Left renal cortex interstitium (tissue), 4 donors: ENCODE results near the gene ANGPTL3. TPM values are rescaled to one million over a fixed set of nuclear protein-coding genes. Genes with fewer than 3 reads are reported as not detected.
"Not testable (repeated sequence)": the region's sequence is repeated elsewhere in the genome, so short reads cannot be mapped to it uniquely, and the experiment has no call there.

Experiments used
- DNase-seq, 4 donors: peaks; one replicate each; pipeline ENCODE4 v3.0.0-alpha.2; 2013; ENCODE audit warnings: low read depth in 4 of 4, low spot score in 2 of 4, missing footprints in 1 of 4
- polyA plus RNA-seq, 4 donors: library from polyadenylated mRNA; unstranded; fragments of 120-200 nt; gene quantifications; one replicate each; pipeline ENCODE4 v1.2.1, GENCODE V29; 2013; ENCODE audit not compliant: insufficient read length in 4 of 4

Gene ANGPTL3, protein sequence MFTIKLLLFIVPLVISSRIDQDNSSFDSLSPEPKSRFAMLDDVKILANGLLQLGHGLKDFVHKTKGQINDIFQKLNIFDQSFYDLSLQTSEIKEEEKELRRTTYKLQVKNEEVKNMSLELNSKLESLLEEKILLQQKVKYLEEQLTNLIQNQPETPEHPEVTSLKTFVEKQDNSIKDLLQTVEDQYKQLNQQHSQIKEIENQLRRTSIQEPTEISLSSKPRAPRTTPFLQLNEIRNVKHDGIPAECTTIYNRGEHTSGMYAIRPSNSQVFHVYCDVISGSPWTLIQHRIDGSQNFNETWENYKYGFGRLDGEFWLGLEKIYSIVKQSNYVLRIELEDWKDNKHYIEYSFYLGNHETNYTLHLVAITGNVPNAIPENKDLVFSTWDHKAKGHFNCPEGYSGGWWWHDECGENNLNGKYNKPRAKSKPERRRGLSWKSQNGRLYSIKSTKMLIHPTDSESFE
- polyA plus RNA-seq = 10 to 100 TPM in 1 of 4 donors, 1 to 10 TPM in 3; 5.1 to 16.0 (median 7.6) TPM

DNA sequence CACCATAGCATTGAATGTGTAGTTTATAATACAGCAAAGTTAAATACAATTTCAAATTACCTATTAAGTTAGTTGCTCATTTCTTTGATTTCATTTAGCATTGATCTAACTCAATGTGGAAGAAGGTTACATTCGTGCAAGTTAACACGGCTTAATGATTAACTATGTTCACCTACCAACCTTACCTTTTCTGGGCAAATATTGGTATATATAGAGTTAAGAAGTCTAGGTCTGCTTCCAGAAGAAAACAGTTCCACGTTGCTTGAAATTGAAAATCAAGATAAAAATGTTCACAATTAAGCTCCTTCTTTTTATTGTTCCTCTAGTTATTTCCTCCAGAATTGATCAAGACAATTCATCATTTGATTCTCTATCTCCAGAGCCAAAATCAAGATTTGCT is at the start of gene ANGPTL3:
Gene ANGPTL3, plus strand, starts transcription at position 240 of the 400 bp plus-strand sequence. Its CDS starts 47 bp downstream, at position 287.
- DNase-seq = no peak

DNA sequence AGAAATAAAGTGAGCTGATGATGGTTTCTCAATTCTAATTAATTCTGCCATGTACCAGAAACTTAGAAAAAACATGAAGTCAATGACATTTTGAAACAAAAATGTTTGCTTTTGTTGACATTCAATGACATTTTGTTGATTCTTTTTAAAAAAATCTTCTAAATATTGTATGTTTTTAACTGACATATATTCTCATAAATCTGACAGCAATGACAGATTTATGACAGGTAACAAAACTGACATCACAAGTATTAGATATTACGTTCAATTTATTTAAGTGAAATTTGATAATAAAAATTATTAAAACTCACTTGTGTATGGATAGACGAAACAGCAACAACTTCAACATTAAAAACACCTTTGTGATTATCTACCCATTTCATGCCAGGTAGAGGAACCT is 36.0 kb upstream of the ANGPTL3 start:
- no peak for DNase-seq

DNA sequence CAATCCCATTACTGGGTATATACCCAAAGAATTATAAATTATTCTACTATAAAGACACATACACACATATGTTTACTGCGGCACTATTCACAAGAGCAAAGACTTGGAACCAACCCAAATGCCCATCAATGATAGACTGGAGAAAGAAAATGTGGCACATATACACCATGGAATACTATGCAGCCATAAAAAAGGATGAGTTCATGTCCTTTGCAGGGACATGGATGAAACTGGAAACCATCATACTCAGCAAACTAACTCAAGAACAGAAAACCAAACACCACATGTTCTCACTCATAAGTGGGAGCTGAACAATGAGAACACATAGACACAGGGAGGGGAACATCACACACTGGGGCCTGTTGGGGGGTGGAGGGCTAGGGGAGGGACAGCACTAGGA is 30.1 kb upstream of the ANGPTL3 start:
- not testable (repeated sequence) for DNase-seq

DNA sequence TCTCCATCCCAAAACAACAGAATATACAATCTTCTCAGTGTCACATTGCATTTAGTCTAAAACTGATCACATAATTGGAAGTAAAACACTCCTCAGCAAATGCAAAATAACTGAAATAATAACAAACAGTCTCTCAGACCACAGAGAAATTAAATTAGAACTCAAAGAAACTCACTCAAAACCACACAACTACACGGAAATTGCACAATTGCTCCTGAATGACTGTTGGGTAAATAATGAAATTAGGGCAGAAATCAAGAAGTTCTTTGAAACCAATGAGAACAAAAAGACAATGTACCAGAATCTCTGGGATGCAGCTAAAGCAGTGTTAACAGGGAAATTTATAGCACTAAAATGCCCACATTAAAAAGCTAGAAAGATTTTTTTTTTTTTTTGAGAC is 29.4 kb upstream of the ANGPTL3 start:
- DNase-seq = not testable (repeated sequence)

DNA sequence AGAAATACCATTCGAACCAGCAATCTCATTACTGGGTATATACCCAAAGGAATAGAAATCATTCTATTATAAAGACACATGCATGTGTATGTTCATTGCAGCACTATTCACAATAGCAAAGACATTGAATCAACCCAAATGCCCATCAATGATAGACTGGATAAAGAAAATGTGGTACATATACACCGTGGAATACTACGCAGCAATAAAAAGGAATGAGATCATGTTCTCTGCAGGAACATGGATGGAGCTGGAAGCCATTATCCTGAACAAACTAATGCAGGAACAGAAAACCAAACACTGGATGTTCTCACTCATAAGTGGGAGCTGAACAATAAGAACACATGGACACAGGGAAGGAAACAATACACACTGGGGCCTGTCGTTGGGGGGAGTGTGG is 25.8 kb upstream of the ANGPTL3 start:
- not testable (repeated sequence) for DNase-seq

DNA sequence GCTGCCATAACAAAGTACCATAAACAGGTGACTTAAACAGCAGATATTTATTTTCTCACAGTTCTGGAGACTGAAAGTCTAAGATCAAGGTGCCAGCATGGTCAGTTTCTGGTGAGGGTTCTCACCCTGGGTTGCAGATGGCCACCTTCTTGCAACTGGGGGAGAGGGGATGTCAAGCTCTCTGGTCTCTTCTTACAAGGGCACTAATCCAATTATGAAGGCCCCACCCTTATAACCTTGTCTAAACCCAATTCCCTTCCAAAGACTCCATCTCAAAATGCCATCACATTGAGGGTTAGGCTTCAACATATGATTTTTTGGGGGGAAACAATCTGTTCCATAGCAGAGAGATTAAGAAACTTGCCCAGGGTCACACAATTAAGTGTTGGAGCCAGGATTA is 24.8 kb upstream of the ANGPTL3 start:
- DNase-seq = no peak

DNA sequence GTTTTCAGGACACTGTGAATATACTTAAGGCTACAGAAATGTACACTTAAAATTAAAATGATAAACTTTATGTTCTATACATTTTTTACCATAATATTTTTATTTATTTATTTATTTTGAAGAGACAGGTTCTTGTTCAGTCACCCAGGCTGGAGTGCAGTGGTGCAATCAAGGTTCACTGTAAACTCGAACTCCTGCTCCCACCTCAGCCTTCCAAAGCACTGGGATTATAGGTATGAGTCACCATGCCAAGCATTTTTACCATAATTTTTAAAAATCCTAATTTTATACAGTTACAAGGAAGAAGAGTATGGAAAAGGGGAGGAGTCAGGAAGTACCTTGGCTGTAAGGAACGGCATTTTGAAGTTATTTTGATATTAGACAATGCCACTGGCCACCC is 23.6 kb upstream of the ANGPTL3 start:
- no peak for DNase-seq

DNA sequence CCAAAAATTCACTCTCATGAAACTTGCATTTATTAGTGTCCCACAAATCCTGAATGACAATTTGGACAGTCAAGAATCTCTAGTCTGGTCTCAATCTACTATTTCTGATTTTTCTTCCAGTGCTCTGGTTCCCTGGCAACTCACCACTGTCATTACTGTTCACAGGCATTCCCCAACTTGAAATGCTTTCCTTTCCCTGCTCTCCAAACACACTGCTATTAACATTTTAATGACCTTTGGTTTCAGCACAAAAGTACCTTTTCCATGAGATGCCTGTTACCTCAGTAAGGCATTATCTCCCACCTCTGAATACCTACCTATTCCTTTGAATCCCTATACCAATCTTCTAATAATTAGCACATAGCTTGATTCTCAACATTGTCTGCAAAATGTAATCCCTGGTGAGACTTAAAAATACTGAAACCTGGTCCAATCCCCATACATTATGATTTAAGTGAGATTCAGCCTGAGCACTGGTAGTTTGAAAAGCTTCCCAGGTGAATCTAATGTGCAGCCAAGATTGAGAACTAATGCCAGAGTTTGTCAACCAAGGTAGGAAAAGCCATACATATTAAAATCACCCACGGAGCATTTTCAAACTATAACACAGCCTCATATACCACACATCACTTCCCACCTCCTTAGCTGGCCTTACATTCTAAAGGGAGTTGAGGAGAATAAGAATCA is 11.7 kb upstream of the ANGPTL3 start:
- no peak for DNase-seq

DNA sequence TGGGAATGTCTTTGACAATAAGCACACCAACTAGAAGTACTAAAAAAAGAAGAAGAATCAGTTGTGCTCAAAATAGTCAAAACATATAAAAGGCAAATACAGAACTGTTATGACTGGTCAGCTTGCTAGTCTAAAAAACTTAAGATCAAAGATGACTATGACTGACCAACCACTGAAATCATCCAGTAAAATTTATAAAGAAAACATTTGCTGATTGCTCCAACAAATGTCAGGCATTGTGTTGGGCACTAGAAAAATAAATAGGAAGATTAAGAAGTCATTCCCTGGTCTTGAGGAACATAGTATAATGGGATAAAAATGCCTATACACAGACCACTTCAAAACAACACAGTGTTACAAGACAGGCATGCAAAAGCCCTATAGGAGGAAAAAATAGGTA is 9.3 kb upstream of the ANGPTL3 start:
- no peak for DNase-seq

DNA sequence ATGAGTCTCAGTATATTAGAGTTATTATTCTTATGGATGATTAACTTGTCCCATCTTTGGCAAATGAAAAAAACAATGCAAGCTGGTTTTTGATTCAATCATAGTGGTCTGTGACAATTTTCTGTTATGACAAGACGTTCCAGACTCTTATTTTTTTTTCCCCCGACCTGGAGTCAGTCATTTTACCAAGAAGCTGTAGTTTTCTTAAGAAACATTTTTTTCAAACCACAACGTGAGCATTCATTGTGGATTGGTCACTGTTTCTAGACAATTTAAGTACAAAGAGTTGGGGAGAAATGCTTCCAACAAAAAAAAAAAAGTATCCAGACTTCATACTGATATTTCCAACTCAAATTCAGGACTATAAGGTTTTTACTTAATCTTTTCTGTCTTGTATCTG is 8.0 kb upstream of the ANGPTL3 start:
- DNase-seq = no peak

DNA sequence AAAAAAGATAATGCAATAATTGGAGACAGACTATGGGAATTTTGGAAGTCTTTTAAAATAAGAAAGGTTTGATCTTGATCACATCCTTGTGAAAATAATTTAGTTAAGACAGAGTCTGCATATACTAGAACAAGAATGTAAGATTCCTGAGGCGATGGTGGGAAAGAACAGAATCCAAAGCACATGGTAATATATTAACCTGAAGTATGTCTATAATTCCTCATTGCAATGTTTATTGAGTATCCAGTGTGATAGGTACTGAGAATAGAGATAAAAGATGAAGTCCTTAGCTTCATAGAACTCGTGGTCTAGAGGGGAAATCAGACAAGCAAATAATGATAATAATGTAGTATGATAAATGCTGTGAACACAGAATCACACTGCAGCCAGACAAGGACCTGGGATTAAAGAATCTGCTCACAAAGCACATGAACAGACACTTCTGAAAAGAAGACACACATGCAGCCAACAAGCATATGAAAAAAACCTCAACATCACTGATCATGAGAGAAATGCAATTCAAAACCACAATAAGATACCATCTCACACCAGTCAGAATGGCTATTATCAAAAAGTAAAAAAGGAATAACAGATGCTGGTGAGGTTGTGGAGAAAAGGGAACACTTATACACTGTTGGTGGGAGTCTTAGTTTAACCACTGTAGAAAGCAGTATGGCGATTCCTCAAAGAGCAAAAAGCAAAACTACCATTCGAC is 6.9 kb upstream of the ANGPTL3 start:
- no peak for DNase-seq

DNA sequence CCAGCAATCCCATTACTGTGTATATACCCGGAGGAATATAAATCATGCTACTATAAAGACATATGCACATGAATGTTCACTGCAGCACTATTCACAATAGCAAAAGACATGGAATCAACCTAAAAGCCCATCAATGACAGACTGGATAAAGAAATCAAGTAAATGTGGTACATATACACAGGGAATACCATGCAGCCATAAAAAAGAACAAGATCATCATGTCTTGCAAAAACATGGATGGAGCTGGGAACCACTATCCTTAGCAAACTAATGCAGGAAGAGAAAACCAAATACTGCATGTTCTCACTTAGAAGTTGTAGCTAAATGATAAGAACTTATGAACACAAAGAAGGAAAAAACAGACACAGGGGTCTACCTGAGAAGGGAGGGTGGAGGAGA is 6.4 kb upstream of the ANGPTL3 start:
- no peak for DNase-seq

DNA sequence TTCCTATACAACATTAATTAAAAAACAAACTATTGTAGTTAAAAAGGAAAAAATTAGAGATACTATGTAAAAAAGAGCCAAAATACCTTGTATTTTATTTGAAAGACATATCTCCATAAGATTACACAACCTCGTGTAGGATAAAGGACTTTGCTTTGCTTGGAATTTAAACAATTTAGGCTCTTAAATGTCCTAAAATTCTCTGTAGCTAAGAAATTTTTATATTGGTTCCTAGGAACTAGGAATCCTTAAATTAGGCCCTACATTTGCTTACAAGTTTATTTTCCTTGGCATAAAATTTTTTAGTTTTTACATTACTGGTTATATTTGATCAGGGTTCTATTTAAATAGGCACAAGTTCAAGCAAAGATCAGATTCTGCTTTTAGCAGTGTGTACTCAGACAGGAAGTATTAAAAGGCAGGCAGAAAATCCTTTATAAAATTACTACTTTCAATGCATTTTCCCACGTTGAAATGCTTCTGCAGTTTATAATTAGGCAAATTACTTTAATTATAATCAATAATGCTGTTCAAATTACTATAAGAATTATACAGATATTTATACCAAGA is 3.4 kb upstream of the ANGPTL3 start:
- no peak for DNase-seq

DNA sequence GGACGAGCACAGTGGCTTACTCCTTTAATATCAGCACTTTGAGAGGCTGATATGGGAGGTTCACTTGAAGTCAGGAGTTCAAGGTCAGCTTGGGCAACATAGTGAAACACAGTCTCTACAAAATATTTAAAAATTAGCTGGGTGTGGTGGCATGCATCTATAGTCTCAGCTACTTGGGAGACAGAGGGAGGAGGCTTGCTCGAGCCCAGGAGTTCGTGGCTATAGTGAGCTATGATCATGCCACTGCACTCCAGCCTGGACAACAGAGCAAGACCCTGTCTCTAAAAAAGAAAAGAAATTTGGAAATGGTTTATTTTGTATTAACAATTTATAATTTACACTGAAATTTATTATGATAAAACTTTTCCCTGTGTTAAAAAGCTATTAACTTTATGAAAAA is 1.7 kb upstream of the ANGPTL3 start:
- no peak for DNase-seq

DNA sequence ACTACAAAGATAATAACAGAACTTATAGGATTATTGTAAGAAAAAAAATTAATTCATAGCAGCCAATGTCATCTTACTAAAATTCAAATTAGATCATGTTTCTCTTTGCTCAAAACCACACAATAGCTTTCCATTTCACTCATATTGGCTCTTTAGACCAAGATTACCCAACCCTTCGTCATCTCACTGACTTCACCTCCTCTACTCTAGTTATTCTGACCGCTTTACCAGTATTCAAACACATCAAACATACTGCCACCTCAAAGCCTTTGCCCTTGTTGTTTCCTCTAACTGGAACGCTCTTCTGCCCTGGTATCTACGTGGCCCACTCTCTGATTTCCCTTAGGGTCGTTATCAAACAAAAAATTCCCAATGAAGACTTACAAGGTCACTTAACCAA is 1.7 kb downstream of the ANGPTL3 start:
- no peak for DNase-seq

DNA sequence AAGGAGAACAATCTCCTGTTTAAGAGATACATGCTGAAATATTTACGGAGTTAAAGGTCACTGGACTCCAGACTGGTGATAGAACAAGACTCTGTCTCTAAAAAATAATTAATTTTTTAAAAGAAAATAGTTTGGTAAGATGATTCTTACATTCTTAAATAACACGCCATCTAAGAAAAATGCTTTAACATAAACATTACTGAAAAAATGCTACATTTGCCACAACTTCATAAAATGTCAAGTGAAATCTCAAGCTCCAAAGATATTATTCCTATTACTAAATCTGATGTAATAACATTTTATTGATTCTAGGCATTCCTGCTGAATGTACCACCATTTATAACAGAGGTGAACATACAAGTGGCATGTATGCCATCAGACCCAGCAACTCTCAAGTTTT is 4.1 kb downstream of the ANGPTL3 start:
- no peak for DNase-seq

DNA sequence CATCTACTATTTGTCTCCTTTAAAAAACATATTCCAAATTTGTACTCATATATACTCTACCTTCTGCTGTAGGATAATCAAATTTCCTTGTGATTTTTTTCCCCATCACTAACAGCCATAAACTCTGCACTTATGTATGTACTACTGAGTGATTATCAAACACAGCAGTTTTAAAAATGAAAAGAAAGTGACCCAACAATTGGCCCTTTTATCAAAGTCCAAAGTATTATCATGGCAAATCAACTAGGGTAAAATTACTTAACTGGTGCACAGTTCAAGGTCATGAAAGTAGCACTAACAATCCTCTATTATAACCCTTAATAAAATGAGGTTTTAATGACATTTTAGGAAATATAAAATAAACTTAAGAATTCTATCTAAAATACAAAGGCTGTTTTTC is 11.6 kb downstream of the ANGPTL3 start:
- no peak for DNase-seq

DNA sequence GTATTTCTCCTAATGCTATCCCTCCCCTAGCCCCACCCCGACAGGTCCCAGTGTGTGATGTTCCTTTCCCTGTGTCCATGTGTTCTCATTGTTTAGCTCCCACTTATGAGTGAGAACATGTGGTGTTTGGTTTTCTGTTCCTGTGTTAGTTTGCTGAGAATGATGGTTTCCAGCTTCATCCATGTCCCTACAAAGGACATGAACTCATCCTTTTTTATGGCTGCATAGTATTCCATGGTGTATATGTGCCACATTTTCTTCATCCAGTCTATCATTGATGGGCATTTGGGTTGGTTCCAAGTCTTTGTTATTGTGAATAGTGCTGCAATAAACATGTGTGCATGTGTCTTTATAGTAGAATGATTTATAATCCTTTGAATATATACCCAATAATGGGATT is 13.3 kb downstream of the ANGPTL3 start:
- DNase-seq = not testable (repeated sequence)

DNA sequence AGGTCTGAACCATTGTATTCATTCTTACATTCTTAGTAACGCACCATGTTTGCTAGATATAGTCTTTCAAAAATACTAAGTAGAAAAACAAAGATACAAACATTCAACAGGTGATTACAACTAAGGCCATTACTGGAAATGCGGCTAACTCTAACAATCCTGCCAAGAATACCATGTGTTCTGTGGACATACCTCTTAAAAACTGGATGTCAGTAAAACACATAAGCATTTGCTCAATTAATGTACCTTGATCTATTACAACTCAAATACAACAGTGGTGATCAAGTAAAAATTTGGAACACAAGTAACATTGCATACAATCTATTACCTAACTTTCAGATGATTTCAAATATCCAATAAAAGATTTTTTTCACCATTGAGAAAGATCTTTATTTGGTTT is 15.4 kb downstream of the ANGPTL3 start:
- no peak for DNase-seq

DNA sequence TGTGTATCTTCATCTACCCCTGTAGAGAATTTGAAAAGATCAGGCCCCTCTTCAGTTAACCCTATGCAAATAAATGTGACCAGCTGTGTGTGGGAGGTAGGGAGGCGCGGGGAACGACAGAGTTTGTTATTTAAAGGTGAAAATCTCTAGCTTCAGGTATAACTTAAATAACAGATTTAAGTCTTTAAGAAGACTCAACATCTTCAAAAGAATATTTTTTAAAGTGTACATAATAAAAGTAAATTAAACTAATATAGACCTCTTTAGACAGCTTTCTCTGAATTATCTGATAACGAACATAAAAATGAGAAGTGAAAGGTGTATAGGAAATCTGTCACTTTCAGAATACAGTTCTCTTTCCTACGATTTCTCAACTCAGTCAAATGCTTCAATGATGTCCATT is 16.0 kb downstream of the ANGPTL3 start:
- no peak for DNase-seq

DNA sequence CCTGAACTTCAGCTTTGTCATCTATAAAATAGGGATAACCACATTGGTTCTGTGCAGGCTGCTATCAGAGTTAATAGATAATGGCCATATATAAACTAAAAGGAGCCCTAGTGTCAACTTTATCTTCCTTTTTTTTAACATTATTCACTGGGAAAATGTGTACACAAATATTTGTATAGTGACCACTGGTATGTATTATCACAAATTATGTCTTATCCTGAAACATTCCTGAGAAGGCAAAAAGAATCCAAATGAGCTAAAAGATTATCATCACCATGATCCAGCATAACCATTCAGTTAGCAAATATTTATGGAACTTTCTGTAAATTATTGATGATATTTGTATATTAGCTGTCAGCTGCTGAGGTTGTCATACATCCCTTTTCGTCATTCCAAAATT is 16.6 kb downstream of the ANGPTL3 start:
- DNase-seq = no peak
